Measurements from ENCODE around the gene OXNAD1.

DNA sequence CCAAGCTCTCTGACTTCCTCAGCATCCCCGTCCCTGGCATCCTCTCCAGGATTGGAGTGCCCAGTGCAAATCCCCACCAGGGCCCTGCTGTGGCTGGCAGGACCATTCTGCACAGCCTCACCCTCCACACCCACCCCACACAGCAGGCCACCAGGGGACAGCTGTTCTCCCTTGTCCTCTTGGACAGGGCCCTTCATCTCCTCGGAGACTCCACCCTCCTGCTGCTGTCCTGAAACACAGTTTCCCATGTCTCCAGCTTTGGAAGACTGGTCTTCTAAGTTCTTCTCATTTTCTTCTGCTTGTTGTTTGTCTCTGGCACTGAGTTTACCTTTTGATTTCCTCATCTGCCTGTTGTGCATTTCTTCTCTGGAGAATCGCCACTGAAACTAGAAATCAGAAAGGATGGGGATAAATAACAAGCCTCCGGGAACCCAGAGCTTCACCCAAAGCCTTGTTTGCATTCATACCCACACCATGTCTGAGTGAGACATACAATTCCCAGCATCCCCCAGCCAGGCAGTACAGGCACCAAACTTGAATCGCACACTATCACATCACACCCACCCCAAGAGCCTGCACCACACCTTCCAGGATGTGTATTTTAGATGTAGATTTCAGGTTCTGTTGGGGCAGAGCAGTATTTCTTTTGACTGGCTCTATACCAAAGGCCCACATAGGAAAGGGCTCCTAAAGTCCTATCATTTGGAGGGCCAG is 52.0 kb downstream of the OXNAD1 start:
- TF ChIP-seq CTCF (conservative IDR thresholded peaks at IDR 0.05; ENCODE audit: low read length): no peak
- TF ChIP-seq EZH2phosphoT487 (IDR thresholded peaks at IDR 0.05; ENCODE audit: borderline replicate concordance): no peak
